Nephron (organoid): ENCODE data around the gene OTOP3.
"Not testable (repeated sequence)": the region's sequence is repeated elsewhere in the genome, so short reads cannot be mapped to it uniquely, and the experiment has no call there.

ENCODE experiments used
- H3K27ac Mint-ChIP-seq, 3 experiments: 2 replicates each; pipeline ENCODE4 v1.8.0; 2020; ENCODE audit warnings: mixed read lengths in 3 of 3, mild to moderate bottlenecking in 2 of 3, moderate library complexity in 1 of 3
- H3K27me3 Mint-ChIP-seq: 2 replicates; pipeline ENCODE4 v1.8.0; 2021; ENCODE audit warnings: low read depth, mild to moderate bottlenecking, moderate library complexity, mixed read lengths
- H3K36me3 Mint-ChIP-seq: 2 replicates; pipeline ENCODE4 v1.8.0; 2020; ENCODE audit warnings: low read depth, mixed read lengths
- H3K4me1 Mint-ChIP-seq: 2 replicates; pipeline ENCODE4 v1.8.0; 2020; ENCODE audit warnings: mixed read lengths
- H3K4me3 Mint-ChIP-seq, 3 experiments: 2 replicates each; pipeline ENCODE4 v1.8.0; 2020; ENCODE audit warnings: mild to moderate bottlenecking in 3 of 3, mixed read lengths in 3 of 3, moderate library complexity in 2 of 3
- H3K9me3 Mint-ChIP-seq: 2 replicates; pipeline ENCODE4 v1.8.0; 2020; ENCODE audit warnings: mixed read lengths
- TF ChIP-seq, protein P1 (sequence below), 3 experiments: fragments of 200-600 bp; sonication (generic); IDR thresholded peaks; one replicate each; pipeline ENCODE4 v1.5.0; 2021; ENCODE audit warnings: antibody characterized with exemption in 3 of 3; ENCODE audit not compliant: unreplicated experiment in 3 of 3

The OTOP3 gene

DNA sequence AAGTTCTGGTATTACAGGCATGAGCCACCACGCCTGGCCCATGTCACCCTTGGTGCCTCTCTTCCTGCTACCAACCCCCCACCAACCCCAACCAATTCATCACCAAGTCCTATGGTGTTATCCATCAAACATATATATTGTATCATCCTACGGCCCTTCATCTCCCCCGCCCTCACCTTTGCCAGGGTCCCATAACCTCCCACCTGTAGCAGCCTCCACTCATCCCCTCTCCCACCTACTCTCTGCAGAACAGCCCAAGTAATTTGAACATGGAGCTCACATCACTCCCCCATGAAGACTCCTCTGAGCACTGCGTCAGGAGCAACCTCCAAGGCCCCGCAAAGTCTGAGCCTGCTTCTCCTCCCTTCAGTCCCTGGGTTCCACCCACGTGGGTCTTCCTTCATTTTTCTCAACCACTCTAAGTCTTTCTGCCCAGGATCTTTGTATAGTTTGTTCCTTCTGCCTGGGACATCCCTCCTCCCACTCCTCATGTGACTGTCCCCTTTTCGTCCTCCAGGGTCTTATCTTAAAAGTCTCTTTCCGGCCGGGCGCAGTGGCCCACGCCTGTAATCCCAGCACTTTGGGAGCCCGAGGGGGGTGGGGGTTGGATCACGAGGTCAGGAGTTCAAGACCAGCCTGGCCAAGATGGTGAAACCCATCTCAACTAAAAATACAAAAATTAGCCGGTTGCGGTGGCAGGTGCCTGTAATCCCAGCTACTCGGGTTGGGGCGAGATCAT is 43.9 kb downstream of the OTOP3 start:
- H3K27me3 Mint-ChIP-seq: peaks cover 33% of the 10 kb centered on the region
- H3K36me3 Mint-ChIP-seq: no peaks in the 10 kb centered on the region
- no peak overlapping the region for H3K27ac Mint-ChIP-seq
- peaks cover 9% of the 10 kb centered on the region for H3K4me1 Mint-ChIP-seq
- H3K9me3 Mint-ChIP-seq: no peaks in the 10 kb centered on the region
- TF ChIP-seq, protein P1, sequence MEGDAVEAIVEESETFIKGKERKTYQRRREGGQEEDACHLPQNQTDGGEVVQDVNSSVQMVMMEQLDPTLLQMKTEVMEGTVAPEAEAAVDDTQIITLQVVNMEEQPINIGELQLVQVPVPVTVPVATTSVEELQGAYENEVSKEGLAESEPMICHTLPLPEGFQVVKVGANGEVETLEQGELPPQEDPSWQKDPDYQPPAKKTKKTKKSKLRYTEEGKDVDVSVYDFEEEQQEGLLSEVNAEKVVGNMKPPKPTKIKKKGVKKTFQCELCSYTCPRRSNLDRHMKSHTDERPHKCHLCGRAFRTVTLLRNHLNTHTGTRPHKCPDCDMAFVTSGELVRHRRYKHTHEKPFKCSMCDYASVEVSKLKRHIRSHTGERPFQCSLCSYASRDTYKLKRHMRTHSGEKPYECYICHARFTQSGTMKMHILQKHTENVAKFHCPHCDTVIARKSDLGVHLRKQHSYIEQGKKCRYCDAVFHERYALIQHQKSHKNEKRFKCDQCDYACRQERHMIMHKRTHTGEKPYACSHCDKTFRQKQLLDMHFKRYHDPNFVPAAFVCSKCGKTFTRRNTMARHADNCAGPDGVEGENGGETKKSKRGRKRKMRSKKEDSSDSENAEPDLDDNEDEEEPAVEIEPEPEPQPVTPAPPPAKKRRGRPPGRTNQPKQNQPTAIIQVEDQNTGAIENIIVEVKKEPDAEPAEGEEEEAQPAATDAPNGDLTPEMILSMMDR (IDR thresholded peaks at IDR 0.05; ENCODE audit: unreplicated experiment in 3 of 3): no peak
- H3K4me3 Mint-ChIP-seq: peak overlapping the region in 2 of 3 experiments; percentile 39 to 63

DNA sequence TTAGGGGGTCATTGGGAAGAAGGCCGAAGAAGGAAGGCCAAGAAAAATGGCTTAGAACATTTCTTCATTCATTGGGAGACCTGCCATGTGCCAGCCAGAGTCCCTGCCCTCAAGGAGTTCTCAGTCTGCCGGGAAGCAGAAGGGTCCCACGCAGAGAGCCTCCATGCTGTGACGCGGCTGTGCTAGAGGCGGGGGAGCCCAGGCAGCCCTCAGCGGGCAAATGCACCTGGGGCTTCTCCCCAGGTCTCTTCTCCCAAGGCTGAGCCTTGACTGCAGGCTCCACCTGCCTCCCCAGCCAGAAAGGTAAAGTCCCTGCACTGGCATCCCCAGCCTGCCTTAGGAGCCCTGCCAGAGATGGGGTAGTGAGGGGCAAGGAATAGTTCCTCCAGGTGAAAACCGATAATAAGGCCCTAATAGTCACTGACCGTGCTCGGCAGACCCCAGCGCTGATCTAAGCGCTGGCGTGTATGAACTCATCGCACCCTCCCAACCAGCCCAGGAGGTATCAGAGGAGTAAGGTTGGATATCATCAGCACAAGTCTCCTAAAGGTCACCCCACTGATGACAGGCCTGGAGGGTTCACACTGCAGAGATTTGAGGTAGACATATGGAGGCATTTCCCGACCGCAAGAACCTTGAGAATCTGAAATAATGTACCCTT is 45.8 kb downstream of the OTOP3 start:
- peaks cover 9% of the 10 kb centered on the region for H3K4me1 Mint-ChIP-seq

DNA sequence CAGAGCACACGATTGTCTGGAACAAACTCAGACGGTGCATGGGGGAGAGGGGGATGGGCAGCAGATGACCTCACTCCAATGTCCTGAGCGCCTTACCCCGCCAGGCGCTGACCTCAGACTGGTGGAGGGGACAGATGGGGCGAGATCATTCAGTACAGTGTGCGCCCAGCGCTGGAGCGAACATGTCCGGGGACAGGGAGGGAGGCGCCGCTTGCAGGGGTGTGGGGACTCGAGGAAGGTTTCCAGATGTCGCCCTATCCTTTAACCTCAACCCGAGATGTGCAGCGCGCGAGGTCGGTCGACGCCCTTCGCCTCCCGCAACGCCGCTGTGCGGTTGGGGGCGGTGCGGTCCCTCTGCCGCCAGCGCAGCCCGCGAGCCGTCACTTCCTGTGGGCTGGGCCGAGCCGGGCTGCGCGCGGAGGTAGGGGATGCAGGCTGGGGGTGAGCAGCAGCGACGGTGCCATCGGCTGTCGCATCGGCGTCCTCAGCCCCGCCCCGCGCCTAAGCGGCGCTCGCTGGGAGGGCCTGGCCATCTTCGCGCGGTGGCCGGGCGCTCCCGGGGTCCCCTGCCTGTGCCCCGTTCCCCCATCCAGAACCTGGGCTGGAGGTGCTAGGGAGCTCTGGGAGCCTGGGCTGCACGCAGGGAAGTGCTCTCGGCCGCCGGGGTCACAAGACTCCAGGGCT is 46.4 kb downstream of the OTOP3 start:
- TF ChIP-seq, protein P1 (IDR thresholded peaks at IDR 0.05; ENCODE audit: unreplicated experiment in 3 of 3): no peak
- Mint-ChIP-seq H3K27ac (peak overlapping the region; percentile 37 to 91 (median 83)), H3K9me3 (no peaks in the 10 kb centered on the region), H3K4me3 (peak overlapping the region; percentile 89 to 93 (median 91)), H3K27me3 (peaks cover 10% of the 10 kb centered on the region), H3K36me3 (no peaks in the 10 kb centered on the region), H3K4me1 (peaks cover 10% of the 10 kb centered on the region)

More for the DNA sequence above, 45.8 kb downstream of the OTOP3 start:
- H3K4me3 Mint-ChIP-seq: peak overlapping the region; percentile 89 to 93 (median 91)
- H3K9me3 Mint-ChIP-seq: no peaks in the 10 kb centered on the region
- H3K36me3 Mint-ChIP-seq: no peaks in the 10 kb centered on the region
- TF ChIP-seq, protein P1 (IDR thresholded peaks at IDR 0.05; ENCODE audit: unreplicated experiment in 3 of 3): no peak
- H3K27ac Mint-ChIP-seq: peak overlapping the region; percentile 37 to 91 (median 83)
- H3K27me3 Mint-ChIP-seq: peaks cover 15% of the 10 kb centered on the region

DNA sequence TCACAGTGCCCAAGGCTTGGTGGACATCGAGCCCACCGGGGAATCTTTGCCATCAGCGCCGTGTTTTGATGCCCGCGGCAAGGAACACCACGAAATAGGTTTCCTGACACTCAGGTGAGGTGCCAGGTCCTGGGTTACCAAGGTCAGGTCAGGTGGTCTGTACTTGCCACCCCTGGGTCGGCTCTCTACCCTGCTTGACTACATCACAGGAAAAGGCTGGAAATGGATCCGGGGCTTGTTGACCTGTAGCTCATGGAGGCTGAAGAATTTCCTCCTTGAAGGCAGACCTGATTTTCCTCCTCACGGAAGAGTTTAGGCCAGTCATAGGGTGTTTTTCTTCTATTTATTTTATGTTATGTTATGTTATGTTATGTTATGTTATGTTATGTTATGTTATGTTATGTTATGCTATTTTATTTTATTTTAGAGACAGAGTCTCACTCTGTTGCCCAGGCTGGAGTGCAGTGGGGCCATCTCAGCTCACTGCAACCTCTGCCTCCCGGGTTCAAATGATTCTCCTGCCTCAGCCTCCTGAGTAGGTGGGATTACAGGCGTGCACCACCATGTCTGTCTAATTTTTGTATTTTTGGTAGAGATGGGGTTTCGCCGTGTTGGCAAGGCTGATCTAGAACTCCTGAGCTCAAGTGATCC is 47.1 kb downstream of the OTOP3 start:
- not testable (repeated sequence) for H3K27me3 Mint-ChIP-seq

DNA sequence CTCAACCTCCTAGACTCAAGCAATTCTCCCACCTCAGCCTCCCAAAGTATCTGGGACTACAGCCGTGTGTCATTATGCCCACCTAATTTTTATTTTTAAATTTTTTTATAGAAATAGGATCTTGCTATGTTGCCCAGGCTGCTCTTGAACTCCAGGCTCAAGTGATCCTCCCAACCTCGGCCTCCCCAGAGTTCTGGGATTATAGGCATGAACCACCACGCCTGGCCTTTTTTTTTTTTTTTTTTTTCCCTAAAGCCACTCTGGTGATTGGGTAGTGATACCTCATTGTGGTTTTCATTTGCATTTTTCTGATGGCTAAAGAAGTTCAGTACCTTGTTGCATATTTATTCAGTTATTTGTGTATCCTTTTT is 50.5 kb downstream of the OTOP3 start:
- Mint-ChIP-seq H3K27ac (no peak overlapping the region), H3K9me3 (no peaks in the 10 kb centered on the region)
- TF ChIP-seq, protein P1 (IDR thresholded peaks at IDR 0.05; ENCODE audit: unreplicated experiment in 3 of 3): no peak

More for the DNA sequence above, 47.1 kb downstream of the OTOP3 start:
- not testable (repeated sequence) for H3K36me3 Mint-ChIP-seq, H3K9me3 Mint-ChIP-seq
- Mint-ChIP-seq H3K27ac (peak overlapping the region in 1 of 3 experiments; percentile 67), H3K4me1 (peaks cover 11% of the 10 kb centered on the region), H3K4me3 (peak overlapping the region; percentile 82 to 93 (median 91))

DNA sequence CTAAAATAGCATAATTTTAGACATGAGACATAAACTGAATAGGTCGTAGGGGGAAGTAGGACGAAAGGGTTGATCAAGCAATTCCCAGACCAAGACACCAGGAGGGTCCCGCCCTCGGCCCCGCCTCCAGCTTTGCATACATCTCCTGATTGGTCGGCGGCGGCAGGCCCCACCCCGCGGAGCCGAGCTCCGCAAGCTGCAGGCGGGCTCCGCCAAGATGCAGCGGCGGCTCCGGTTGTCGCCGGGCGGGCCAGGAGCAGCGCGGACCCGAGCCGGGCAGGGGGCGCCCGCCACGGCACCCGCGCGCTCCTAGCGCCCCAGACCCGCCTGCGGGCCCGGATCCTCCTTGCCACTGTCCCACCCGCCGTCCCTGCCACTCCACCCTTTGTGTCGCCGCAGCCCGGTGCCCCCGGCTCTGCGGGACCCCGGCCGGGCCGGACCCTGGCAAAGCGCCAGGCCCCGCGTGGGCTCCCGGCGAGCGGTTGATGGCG is 51.8 kb downstream of the OTOP3 start, which contains the start of gene CDR2L:
TSS of gene CDR2L (plus strand) at position 215 of the 491 bp plus-strand sequence. CDS start 412 bp downstream, outside the sequence.
- Mint-ChIP-seq H3K27me3 (no peaks in the 10 kb centered on the region), H3K9me3 (no peaks in the 10 kb centered on the region), H3K4me1 (peaks cover 18% of the 10 kb centered on the region), H3K27ac (peak within 1 kb of the TSS; percentile 83 to 93 (median 91)), H3K36me3 (no peaks in the 10 kb centered on the region), H3K4me3 (peak within 1 kb of the TSS; percentile 93 to 95 (median 94))
- TF ChIP-seq, protein P1 (IDR thresholded peaks at IDR 0.05; ENCODE audit: unreplicated experiment in 3 of 3): peak in 1 of 3 experiments; percentile 19

More for the DNA sequence above, 50.5 kb downstream of the OTOP3 start:
- H3K4me1 Mint-ChIP-seq: peaks cover 13% of the 10 kb centered on the region
- no peaks in the 10 kb centered on the region for H3K36me3 Mint-ChIP-seq
- peak overlapping the region in 1 of 3 experiments; percentile 89 for H3K4me3 Mint-ChIP-seq
- no peaks in the 10 kb centered on the region for H3K27me3 Mint-ChIP-seq
